Keratinocyte (primary cell): ENCODE data around the gene HOXB2.

Source experiments
- EZH2 ChIP-seq: IDR thresholded peaks from one replicate; pipeline ENCODE4 v1.6.1; 2012; ENCODE audit warnings: inconsistent platforms, mild to moderate bottlenecking, low read length, moderate library complexity
- TF ChIP-seq, protein P1 (sequence below), 3 experiments: IDR thresholded peaks in 1 of 3; conservative IDR thresholded peaks in 1 of 3; optimal IDR thresholded peaks in 1 of 3; 2 replicates in 2 of 3; 3 replicates in 1 of 3; pipeline versions ENCODE3 to v1.5.1; 2011; ENCODE audit warnings: low read length in 3 of 3, mild to moderate bottlenecking in 3 of 3, moderate library complexity in 2 of 3, control low read depth in 1 of 3, inconsistent platforms in 1 of 3; ENCODE audit not compliant: insufficient read depth in 2 of 3; ENCODE audit errors: extremely low read depth in 1 of 3

GRCh38 chr17:48568499-48569239, 23.8 kb upstream of the HOXB2 start:
- TF ChIP-seq, protein P1, sequence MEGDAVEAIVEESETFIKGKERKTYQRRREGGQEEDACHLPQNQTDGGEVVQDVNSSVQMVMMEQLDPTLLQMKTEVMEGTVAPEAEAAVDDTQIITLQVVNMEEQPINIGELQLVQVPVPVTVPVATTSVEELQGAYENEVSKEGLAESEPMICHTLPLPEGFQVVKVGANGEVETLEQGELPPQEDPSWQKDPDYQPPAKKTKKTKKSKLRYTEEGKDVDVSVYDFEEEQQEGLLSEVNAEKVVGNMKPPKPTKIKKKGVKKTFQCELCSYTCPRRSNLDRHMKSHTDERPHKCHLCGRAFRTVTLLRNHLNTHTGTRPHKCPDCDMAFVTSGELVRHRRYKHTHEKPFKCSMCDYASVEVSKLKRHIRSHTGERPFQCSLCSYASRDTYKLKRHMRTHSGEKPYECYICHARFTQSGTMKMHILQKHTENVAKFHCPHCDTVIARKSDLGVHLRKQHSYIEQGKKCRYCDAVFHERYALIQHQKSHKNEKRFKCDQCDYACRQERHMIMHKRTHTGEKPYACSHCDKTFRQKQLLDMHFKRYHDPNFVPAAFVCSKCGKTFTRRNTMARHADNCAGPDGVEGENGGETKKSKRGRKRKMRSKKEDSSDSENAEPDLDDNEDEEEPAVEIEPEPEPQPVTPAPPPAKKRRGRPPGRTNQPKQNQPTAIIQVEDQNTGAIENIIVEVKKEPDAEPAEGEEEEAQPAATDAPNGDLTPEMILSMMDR (optimal IDR thresholded peaks at IDR 0.05 in 1 of 3, IDR thresholded peaks at IDR 0.05 in 1 of 3, conservative IDR thresholded peaks at IDR 0.05 in 1 of 3; ENCODE audit: extremely low read depth in 1 of 3, insufficient read depth in 2 of 3, low read length in 3 of 3): no peak
- TF ChIP-seq EZH2: no peak
